Progenitor cell of endocrine pancreas (in vitro differentiated cells): ENCODE measurements around the gene ATP13A5. TPM values are rescaled to one million over a fixed set of nuclear protein-coding genes. Genes with fewer than 3 reads are reported as not detected.

Experiments
- DNase-seq: peaks from one replicate; pipeline ENCODE4 v3.0.0; 2021; ENCODE audit warnings: low spot score; ENCODE audit not compliant: unreplicated experiment
- H3K27ac Mint-ChIP-seq: 2 replicates; pipeline ENCODE4 v1.8.0; 2021; ENCODE audit warnings: mild to moderate bottlenecking, moderate library complexity, mixed read lengths
- H3K27me3 Mint-ChIP-seq: 2 replicates; pipeline ENCODE4 v1.8.0; 2021; ENCODE audit warnings: mixed read lengths
- H3K36me3 Mint-ChIP-seq: 2 replicates; pipeline ENCODE4 v1.8.0; 2022; ENCODE audit warnings: mixed read lengths; ENCODE audit not compliant: insufficient read depth
- H3K4me1 Mint-ChIP-seq: 2 replicates; pipeline ENCODE4 v1.8.0; 2021; ENCODE audit warnings: low read depth, mixed read lengths
- H3K4me3 Mint-ChIP-seq: 2 replicates; pipeline ENCODE4 v1.8.0; 2021; ENCODE audit warnings: low read depth, mild to moderate bottlenecking, moderate library complexity, mixed read lengths
- H3K9me3 Mint-ChIP-seq: 2 replicates; pipeline ENCODE4 v1.8.0; 2021; ENCODE audit warnings: low read depth, mixed read lengths
- total RNA-seq: library from RNA; stranded (reverse); gene quantifications from 2 replicates; pipeline ENCODE4 v1.2.1, GENCODE V29; 2021
- TF ChIP-seq, protein P1 (sequence below): fragments of 200-600 bp; sonication (generic); IDR thresholded peaks from one replicate; pipeline ENCODE4 v1.5.0; 2021; ENCODE audit warnings: antibody characterized with exemption, mild to moderate bottlenecking; ENCODE audit not compliant: unreplicated experiment

The ATP13A5 gene
- total RNA-seq, 1 donor from 2014 or later, result 0.07 TPM

DNA sequence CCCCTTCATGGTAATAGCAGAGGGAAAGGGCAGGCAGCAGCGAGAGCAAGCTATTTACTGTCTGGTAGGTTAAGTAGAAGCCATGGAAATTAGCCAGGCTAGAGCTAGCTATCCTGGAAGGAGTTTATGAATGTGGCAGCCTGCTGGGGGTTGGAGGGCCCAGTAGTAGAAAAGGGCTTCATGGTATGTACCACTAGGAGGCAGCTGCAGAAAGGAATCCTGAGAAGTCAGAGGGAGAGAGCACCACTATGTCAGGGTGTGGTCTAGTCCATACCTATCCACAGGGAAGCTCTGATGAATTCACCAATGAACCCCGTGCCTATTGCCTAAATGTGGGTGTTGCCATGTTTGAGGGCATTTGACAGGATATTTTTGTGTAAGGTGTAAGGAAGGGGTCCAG lies 82.6 kb downstream of the ATP13A5 start:
- peaks cover 11% of the 10 kb centered on the region for H3K9me3 Mint-ChIP-seq
- H3K4me3 Mint-ChIP-seq, result no peak overlapping the region
- no peak for DNase-seq
- no peaks in the 10 kb centered on the region for H3K4me1 Mint-ChIP-seq
- H3K27me3 Mint-ChIP-seq, result no peaks in the 10 kb centered on the region
- TF ChIP-seq, protein P1, sequence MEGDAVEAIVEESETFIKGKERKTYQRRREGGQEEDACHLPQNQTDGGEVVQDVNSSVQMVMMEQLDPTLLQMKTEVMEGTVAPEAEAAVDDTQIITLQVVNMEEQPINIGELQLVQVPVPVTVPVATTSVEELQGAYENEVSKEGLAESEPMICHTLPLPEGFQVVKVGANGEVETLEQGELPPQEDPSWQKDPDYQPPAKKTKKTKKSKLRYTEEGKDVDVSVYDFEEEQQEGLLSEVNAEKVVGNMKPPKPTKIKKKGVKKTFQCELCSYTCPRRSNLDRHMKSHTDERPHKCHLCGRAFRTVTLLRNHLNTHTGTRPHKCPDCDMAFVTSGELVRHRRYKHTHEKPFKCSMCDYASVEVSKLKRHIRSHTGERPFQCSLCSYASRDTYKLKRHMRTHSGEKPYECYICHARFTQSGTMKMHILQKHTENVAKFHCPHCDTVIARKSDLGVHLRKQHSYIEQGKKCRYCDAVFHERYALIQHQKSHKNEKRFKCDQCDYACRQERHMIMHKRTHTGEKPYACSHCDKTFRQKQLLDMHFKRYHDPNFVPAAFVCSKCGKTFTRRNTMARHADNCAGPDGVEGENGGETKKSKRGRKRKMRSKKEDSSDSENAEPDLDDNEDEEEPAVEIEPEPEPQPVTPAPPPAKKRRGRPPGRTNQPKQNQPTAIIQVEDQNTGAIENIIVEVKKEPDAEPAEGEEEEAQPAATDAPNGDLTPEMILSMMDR, result no peak
- no peak overlapping the region for H3K27ac Mint-ChIP-seq
- no peaks in the 10 kb centered on the region for H3K36me3 Mint-ChIP-seq

DNA sequence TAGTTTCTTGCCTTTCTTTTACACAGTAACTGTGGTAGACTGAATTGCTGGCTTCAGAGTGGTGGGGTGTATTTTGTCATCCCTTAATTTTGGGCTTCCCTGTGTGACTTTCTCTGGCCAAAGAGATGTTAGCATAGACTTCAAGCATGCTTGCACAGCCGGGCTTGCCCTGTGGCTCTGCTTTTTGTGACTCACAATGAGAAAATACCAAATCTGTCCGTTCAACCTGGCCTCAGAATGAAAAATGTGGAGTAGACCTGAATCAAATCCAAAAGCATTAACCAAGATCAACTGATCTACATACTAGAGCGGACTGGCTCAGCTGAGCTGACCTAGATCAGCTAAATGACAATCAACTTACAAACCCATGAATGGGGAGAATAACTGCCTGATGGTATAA lies 86.2 kb downstream of the ATP13A5 start:
- Mint-ChIP-seq H3K27ac (no peak overlapping the region), H3K27me3 (no peaks in the 10 kb centered on the region), H3K36me3 (no peaks in the 10 kb centered on the region), H3K9me3 (peaks cover 20% of the 10 kb centered on the region), H3K4me1 (peaks cover 3% of the 10 kb centered on the region), H3K4me3 (no peak overlapping the region)
- TF ChIP-seq, protein P1, result no peak
- DNase-seq, result no peak

DNA sequence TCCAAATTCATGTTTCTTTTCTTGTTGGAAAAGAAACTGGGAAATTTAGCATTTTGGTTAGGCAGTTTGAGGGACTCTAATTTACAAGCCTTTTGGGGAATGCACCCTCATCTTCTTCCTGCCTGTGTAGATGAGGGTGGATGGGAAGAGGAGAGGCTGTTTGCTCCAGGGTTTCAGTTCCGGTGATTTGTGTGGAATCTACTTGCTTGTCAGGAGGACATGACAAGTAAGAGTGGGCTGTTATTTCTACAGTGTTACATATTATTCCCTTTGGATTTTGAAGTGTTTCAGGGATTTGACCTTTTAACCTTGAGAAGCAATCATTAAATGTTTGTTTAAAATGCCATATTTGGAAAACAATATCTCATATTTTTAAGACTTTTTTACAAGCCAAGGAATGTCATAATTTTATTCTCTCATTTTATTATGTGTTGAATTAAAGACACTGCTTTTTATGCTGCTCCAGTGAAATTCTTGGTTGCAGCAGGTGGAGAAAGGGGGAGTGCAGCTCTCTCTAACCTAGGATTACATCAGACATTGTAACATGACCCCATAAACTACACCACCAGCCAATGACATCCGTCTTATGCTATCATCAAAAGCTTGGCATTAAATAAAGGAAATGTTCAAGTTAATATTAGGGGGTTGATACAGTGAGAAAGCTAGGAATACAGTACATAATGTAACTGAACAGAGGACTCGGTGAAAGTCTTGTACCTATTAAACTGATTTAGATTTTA lies 107.3 kb downstream of the ATP13A5 start:
- H3K9me3 Mint-ChIP-seq, result no peaks in the 10 kb centered on the region
- H3K4me3 Mint-ChIP-seq, result no peak overlapping the region
- TF ChIP-seq, protein P1, result no peak
- H3K4me1 Mint-ChIP-seq, result no peaks in the 10 kb centered on the region
- no peak overlapping the region for H3K27ac Mint-ChIP-seq
- no peaks in the 10 kb centered on the region for H3K27me3 Mint-ChIP-seq
- no peak for DNase-seq
- H3K36me3 Mint-ChIP-seq, result no peaks in the 10 kb centered on the region

DNA sequence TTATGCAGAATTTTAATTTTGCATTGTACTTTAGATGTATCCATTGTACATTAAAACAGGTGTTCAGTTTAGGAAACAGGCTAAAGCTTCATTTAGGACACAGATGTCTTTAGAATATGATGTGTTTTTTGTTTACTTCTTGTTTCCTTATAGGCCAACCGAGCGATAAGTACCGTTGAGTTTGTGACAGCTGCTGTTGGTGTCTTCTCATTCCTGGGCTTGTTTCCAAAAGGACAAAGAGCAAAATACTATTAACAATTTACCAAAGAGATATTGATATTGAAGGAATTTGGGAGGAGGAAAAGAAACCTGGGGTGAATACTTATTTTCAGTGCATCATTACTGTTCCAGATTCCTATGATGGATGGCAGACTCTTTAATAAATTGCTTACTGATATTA lies 108.1 kb downstream of the ATP13A5 start:
- no peaks in the 10 kb centered on the region for H3K36me3 Mint-ChIP-seq

DNA sequence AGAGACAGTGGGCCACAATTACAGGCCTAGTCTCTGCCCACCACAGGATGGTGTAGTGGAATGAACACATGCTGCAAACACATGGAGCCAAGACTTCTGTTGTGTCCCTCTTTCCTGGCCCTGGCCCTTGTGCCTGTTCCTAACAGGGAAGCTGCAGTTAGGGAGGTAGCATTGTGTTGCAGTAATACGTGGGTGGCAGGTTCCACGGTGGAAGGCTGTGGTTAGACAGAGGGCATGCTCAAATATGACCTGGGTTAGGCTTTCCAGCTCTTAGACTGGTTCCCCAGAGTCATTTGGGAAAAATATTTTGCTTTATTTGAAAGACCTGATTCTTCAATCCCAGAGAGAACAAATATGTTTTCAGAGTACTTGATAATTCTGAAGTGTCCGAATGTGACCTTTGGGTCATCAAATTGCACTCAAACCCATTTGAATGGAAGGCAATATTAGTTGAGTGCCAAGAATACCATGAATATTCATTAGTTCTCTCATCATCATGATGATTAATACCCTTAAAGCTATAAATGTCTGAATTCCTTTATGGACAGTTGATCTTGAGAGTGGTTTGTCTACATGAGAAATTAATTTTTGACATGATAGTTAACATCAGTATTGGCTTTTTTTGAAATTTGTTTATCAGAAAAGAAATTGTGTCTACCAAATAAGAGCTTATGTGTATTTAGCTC lies 109.1 kb downstream of the ATP13A5 start:
- Mint-ChIP-seq H3K27ac (peak overlapping the region; percentile 23), H3K4me3 (no peak overlapping the region), H3K36me3 (no peaks in the 10 kb centered on the region), H3K27me3 (no peaks in the 10 kb centered on the region), H3K4me1 (no peaks in the 10 kb centered on the region), H3K9me3 (no peaks in the 10 kb centered on the region)
- DNase-seq, result no peak
- TF ChIP-seq, protein P1, result no peak

More for the DNA sequence above, 108.1 kb downstream of the ATP13A5 start:
- Mint-ChIP-seq H3K9me3 (no peaks in the 10 kb centered on the region), H3K27ac (no peak overlapping the region), H3K4me3 (no peak overlapping the region), H3K4me1 (no peaks in the 10 kb centered on the region), H3K27me3 (no peaks in the 10 kb centered on the region)
- TF ChIP-seq, protein P1, result no peak
- no peak for DNase-seq
